Forelimb muscle (tissue), 1 donor: ENCODE data around the gene PTPRJ. TPM values are rescaled to one million over a fixed set of nuclear protein-coding genes. Genes with fewer than 3 reads are reported as not detected.

ENCODE experiments used
- DNase-seq: peaks from one replicate; pipeline ENCODE4 v3.0.0-alpha.2; 2013; ENCODE audit warnings: low read depth
- polyA plus RNA-seq: library from polyadenylated mRNA; unstranded; fragments of 120-200 nt; gene quantifications from one replicate; pipeline ENCODE4 v1.2.1, GENCODE V29; 2013; ENCODE audit not compliant: insufficient read length

Gene PTPRJ
- polyA plus RNA-seq, 1 donor, result 2.3 TPM

DNA sequence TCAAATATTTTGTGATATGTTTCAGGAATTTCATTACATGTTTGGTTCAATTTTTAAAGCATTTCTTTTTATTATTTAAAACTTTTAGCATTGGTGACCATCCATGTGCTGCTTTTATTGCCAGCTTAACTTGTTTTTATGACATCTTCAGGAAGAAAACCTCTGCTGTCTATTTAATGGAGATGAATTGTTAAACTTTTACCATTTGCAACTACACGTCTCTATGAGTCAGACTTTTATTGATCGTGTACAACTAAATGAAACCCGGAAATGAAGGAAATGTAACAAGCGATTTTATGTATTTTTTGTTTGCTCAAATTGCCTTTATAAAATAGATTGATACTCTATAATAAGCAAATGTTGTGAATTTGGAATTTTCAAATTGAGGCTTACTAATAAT is 113.0 kb downstream of the PTPRJ start:
- DNase-seq, result no peak

DNA sequence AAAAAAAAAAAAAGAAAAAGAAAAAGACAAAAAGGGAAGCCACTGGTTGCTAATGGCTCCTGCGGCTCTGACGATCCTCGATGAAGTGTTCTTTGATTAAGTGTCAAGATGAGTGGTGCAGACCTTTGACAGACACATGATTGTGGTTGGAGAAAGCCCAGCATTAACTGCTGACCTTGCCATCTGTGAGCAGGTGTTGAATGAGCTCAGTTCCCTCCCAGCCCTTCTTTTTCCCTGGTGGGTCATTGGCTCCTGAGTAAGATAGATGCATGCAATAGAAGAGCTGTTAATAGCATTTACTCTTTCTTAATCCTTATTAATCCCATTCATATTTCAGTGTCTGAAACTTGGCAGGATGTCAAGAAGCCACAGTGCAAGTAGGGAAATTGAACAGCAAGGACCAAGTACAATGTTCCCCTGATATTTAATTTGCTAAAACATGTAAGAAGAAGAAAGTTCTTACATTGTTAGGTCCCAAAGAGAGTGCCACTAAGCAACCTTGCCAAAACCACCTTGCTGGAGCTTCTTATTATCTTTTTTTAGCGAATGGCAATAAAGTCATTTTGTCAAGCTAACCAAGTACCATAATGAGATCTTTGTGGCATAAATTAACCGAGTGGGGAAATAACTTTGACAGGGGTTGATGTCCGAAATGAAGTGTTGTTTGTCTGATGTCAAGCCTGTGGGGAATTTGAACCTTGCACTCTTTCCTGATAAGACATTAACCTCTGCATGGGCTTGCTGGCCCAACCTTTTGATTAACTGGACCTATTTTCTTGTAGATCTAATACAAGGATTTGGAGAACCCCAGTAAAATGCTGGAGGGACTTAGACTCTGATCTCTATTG is 113.7 kb downstream of the PTPRJ start:
- DNase-seq, result no peak

DNA sequence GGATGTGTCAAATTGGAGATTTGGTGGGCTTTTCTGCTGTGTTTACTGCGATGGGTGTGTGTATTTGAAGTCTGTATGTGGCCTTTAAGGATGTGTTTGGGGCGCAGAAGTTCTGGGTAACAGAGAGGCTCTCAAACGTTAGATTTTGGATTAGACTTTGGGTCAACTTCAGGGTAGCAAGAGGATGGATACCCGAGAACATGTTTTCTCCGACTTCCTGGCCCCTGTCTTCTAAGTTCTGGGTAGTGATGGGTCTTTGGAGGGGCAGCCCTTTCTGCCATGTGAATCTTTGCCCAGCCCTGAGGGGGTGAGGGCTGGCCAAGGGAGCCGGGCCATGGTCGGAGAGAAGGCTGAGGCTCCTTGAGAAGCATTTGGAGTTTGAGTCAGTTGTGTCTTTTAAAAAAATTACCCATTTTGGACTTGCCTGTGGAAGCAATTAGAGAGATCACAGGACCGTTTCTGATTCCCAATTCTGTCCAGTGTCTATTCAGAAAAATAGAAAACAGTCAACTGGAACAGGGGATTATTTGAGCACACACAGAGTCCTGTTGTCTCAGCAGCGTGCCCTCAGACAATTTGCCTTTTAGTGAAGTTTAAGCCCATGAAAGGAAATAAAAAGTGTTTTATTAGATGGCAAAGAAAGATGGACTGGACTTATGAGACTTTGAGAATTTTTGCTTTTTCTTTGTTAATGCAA is 114.4 kb downstream of the PTPRJ start:
- DNase-seq, result no peak

DNA sequence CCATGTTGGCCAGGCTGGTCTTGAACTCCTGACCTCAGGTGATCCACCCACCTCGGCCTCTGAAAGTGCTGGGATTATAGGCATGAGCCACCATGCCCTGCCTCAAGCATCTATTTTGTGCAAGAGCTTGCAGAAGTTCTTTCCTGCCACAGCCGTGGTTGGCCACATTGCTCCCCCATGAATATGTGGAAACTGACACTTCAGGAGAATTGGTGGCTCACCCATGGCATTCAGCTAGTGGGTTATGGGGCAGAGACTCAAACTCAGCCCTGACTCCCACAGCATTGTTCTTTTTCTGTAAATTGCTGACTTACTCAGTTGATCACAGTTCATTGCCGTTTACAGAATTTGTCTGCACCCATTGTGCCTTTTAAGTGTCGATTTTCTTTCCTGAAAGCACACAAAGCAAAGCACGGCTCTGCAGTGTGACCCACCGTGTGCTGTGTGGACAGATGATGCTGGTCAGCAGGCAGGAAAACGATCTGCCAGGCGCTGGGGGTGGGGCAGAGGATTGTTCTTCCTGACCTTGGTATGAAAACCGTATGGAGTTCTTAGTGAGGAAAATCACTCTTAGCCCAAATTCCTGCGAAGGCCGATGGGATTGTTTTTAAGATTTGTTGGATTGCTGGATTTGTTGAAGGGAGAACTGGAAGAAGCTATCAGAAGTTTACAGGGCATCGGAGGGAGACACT is 115.6 kb downstream of the PTPRJ start:
- no peak for DNase-seq

DNA sequence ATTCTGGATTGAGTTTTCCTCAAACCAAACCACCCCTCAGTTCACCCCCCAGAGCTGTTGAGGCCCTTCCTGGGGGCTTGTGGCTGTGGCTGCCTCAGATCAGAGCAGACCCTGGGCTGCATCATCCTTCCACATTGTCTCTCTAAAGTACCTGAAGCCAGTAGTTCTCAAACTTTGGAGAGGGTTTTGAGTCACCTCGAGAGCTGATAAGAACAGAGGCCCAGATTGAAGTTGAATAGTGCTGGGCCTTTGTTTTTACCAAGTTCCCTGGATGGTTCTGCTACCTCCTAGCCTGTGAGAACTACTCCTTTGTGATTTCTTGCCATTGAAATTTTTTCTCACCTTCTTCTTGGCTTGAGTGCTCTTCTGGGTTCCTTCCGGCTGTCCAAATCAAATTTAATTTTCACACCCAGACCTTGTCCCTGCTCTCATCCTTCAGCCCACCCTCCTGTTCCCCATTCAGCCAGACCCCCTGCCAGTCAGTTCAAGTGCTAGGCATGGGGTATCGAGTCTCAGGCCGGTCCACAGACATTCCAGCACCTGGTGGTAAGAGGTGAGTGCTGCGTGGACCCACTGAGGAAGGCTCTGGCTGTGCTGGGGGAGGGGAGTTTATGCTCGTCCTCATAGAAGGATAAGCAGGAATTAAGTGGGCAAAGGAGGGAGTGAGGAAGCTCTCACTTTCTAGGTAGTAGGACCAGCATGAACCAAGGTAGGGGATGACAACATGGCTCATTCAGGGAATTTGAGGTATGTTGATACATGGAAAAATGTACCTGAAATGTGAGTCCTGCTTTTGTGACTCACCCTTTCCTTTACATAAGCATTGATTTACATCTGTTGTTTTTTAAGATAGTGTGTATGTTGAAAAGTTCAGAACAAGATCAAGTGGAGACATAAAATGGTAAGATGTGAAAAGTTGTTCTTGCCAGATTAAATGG is 116.5 kb downstream of the PTPRJ start:
- DNase-seq, result no peak

DNA sequence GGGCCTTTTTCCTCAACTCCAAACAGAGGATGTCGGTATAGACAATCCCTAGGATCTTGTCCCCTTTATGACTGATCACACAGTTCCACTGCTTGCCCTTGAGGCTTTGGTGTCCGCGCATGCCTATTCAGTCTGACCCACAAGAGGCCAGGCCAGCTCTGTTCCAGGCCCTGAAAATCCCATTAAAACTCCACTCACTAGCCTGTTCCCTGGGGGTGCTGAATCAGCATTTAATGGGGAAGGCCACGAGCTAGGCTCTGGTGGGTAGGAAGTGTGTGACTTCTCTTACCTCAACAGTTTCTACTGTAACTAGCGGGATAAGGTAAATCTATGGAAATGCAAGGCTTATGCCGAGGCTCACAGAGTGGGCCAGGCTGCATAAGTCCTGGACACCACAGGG is 117.7 kb downstream of the PTPRJ start:
- no peak for DNase-seq

DNA sequence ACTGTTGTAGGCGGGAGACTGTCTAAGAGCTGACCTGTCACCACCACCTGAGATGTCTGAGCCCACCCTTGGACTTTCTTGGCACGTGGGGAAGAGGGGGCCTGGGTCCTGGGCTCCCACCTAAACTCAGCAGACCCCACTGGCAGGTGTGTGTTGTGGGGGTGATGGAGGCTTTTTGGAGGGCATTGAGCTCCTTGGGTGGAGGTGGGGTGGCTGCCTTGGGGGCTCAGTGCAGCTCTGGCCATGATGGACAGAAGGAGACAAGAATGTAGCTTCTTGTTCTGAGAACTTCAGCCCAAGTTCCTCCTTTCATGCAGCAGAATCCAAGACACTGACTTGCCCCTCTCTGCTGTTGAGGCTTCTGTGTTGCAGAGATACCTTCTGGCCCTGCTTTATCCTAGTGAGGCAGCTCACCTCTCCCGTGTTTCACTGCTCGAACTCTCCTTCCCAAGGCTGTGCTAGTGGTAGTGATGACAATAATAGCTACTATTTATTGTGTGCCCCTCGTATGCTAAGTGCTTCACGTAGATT is 119.6 kb downstream of the PTPRJ start:
- no peak for DNase-seq

DNA sequence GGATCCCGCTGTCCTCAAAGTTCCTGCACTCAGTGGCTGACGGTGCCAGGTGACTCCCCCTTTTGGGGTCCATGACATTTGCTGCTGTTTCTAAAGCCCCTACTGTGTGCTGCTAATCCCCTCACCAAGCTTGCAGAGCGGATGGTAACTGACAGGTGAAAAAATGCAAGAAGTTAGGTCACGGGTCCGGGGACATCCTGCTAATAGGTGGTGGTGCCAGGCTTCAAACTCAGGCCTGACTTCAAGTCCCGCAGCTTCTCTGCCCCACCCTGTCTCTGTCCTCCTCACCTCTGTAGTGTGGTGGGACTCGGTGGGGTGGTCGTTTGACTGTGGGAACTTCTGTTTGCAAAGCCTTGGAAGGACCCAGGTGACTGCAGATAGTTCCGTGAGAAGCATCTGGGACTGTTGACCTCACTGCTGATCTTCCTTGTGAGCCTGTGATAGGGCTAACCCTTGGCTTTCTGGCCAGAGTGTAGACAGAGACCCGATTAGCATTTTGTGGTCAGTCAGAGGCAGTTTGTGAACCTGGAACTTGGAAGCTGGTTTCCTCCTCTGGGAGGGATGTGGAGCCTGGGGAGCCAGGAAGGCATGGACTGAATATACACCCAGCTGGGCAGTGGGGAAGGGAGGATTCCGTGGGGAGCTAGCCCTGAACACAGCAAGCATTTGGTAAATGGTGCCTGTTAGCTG is 120.8 kb downstream of the PTPRJ start:
- no peak for DNase-seq

DNA sequence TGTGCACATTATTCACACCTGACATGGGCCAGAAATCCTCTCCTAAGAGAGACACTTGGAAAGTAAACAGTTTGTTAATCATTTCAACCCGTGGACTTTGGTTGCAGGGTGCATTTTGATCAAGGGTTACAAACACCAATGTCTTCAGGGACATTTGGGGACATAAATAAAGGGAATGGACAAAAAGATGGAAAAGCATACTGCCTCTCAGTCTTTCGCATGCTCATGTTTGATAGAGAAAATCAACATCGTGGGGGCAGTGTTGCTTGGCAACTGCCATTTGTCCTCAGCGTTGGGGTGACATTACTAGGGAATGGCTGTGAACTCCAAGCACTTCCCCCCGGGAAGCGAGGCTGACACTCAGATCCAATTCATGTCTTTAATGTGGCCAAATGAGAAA is 121.6 kb downstream of the PTPRJ start:
- DNase-seq, result no peak

DNA sequence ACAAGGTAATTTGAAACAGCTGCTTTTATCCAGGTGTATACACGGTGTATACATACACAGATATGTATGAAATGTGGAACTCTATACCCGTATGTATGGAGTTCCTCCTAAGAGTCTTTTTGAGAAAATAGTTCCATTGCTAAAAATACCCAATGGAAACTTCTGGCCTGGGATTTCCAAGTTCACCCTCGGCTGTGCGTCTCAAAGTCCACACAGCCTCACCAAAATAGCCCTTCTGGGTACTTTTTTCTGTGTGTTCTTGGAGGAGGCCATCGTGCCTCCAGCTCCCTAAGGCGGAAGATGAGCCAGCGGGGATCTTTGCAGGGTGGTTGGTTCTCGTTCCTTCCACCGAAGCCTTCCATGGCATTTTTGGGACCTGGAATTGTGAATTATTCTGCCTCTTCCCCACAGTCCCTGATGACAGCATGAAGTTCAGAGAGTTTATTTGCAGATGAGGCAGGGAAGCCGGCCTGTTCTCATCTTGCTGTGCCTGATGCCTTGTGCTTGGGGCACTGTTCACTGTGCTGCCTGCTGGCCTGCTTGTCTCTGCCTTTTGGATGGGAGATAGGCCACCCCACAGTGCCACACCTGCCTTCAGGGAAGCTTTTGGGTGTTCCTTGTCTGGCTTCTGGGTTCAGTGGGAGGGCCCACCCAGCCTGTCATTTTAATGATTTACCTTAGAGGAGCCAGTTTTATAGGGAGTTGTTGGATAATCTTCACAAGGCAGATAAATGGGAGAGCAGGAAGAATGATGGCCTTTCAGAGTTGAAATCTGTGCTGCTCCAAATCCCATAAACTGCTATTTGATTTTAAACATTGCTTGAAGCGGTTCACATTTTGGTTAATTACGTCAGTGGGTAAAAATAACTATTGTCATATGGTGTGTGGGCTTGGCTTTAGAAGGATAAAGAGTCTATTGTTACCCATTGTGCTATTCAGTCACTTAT is 123.5 kb downstream of the PTPRJ start:
- no peak for DNase-seq

DNA sequence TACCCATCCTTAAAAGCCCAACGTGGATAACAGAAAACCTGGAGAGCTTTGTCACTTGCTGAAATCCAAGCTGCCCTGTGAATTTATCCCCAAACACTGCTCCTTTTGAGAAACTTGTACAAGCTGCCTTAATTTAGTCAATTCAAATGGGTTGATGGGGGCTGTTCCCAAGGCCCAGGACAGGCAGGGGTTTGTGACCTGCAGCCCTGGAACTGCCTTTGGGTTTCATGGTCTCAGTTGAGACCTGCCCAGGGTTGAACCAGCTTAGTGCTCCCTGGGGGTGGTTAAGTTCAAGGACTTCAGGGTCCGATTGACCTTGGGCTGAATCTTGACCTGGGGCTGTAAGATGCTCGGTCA is 124.2 kb downstream of the PTPRJ start:
- no peak for DNase-seq

DNA sequence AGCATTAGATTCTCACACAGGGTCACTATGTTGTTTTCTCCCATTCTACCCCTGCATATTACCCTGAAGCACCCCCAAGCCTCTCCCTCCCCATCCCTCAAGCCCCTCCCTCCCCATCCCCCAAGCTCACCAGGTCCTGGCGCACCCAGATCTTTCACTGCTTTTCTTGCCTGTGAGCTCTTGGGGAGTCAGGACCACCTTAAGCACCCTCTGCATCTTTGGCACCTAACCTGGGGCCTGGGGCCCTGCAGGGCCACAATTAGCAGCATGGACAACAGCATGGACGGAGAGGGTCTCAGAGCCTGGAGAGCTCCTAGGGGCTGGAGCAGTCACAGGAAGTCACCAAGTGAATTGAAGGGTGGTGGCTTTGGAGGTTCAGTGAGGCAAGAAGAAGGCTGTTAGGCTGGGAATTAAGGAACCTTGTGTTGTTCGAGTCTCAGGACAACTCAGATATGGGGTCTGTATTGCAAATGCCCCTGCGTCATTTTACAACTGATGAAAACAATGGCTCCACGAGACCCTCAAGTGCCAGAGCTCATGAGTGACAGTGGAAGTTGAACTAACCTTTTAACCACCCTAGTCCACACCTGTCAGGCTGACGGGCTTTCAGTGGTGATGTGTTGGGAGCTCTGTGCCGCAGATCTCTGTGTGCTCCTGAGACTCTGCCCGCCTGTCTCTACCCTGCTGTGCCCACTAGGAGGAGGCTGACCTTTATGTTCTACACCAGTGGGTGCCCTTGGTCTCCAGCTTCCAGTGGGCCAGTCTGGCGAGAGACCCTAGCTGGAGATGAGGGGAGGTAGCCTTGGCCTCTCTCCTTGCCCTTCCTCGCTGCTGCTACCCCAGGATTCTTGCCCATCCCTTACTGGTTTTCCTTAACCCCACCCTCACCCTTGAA is 125.0 kb downstream of the PTPRJ start:
- DNase-seq, result no peak

DNA sequence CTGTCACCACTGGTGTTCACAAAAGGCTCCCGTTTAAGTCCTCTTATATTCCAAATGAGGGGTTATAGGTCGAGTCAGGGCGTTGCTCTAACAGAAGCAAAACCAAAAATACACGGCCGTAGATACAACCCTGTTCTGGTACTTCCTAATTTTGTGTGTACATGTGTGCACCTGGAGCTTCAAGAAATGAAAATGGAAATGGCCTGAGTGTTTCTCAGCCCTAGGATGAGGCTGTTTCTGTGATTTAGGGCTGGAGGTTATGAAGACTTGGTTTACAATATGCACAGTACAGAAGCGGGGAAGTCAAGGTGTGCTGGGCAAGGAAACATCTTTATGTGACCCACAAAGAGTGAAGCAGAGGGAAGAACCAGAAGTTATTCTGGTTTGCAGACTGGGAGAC is 125.8 kb downstream of the PTPRJ start:
- no peak for DNase-seq

DNA sequence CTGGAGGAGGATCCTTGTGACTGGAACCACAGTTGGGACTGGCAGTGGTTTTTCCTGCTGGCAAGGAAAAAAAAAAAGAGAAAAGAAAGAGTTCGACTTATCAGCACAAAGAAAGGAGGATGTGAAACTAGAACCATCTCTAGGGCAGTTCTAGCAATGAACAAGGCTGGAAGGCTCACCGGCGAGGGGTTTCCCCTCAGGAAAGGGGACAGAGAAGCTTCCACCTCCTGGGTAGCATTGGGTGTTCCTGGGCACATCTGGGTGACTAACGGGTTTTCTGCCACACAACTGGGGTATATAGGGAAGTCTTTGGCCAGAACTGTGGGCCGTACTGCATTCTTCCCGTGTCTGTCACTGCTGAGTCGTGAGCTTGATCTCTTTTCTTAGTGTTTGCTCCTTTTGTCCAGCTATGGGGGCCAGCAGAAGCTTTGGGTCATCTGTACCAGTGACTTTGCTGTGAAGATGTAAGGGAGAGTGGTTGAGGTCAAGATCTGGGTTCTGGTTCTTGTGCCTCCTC is 126.9 kb downstream of the PTPRJ start:
- DNase-seq, result no peak

DNA sequence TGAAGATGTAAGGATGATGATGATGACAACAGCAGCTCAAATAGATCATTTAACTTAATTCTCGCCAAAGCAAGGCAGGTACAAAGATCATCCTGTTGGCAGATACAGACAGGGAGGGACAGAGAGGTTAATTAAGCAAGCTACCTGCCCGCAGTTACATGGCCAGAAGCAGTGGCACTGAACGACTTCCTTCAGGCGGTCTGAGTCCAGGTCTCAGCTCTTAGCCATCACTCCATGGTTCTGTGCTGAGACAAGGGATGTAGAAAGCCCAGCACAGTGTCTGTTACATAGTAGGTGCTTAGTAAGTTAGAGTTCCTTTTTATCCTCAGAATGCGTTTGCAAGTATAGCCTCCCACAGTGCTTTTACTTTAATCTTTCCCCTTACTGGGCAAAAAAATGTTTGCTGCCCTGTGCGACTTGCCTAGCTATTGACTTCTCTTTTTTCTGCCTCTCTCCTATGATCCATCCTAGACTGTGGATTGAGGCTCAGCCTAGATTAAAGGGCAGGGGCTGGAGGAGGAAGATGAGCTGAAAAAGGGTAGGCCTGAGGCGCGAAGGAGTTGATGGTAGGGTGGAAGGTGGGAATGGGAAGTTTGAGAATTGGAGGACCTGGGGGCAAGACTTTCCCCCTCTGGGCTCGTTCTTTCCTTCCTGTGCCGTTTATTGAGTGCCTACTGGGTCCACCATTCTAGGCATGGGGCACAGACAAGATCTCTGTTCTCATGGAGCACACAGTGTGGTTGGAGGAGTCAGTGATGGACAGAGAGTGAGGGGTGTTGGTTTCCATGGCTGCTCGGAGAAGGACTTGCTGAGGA is 128.1 kb downstream of the PTPRJ start:
- no peak for DNase-seq

DNA sequence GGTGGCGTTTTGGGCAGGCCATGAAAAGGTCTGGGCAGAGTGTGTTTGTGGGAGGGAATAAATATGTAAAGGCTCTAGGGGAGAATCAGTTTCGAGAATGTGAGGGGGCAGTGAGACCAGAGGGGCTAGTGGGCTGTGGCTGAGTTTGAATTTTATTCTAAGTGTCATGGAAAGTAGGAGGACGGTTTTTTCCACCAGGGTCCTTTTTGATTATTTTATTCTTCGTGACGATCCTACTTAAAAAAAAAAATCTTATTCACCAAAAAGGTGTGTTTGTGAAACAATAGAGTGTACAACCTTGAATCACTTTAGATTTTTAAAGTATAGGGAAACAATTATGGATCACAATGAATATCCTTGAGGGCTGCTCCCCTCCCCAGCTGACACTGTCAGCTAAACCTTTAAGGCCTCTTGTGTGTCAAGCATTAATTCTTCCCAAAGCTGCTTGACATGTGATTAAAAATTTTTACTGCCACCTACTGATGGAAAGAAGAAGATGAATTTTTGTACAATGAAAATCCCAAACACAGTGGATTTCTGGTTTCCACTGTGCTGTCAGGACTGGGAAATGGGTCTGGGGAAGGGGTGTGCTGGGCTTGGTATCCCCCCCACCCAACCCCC is 128.8 kb downstream of the PTPRJ start:
- no peak for DNase-seq

DNA sequence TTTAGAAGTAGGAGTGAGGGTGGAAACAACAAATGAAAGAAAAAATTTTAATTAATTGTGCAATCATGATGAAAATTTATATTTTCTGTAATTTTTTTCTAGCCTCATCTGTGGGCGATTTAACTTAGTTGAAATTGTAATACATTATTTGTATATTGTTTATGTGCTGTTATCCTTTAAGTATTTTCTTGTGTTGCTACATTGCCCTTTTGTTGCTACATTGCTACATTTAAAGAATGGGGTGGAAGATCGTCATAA is 130.1 kb downstream of the PTPRJ start:
- no peak for DNase-seq
